HepG2 (cell line): ENCODE data around the gene P2RY12. TPM values are rescaled to one million over a fixed set of nuclear protein-coding genes. Genes with fewer than 3 reads are reported as not detected.

Experiments used
- ATAC-seq: fragments of 200-7000 bp; cut with Tn5 transposase; 3 replicates; pipeline ENCODE4 v1.9.1; 2020; ENCODE audit warnings: mild to moderate bottlenecking, moderate library complexity
- BruUV-seq: library from RNA; stranded (reverse); fragments of 400-500 nt; replicated peaks from 2 replicates; lab custom pipeline; 2021; lab: Mats Ljungman, UMichigan
- CTCF ChIA-PET: fragments of 300-600 bp; formaldehyde crosslinking; extraction: SDS; loops from one replicate; lab custom pipeline; 2021; ENCODE audit warnings: low total read pairs, inconsistent platforms, low intra/inter-chr PET ratio; lab: Yijun Ruan, JAX
- POLR2A ChIA-PET: fragments of 350-600 bp; sonication (Branson Sonifier 250); formaldehyde crosslinking; loops from one replicate; lab custom pipeline; 2020; ENCODE audit warnings: antibody characterized with exemption, inconsistent platforms; lab: Yijun Ruan, JAX
- DNase-seq: peaks from one replicate; pipeline ENCODE4 v3.0.0-alpha.2; 2015; ENCODE audit warnings: low spot score
- FAIRE-seq: peaks from 3 replicates; lab custom pipeline; 2011; peaks lifted over from hg19 to GRCh38; lab: Jason Lieb, UNC
- H2AFZ ChIP-seq: one replicate; pipeline ENCODE4 v1.6.1; 2011; ENCODE audit warnings: low read length, inconsistent platforms
- H3K27ac ChIP-seq: fragments of 300-600 bp; 3 replicates; pipeline ENCODE4 v1.8.0; 2011; ENCODE audit warnings: mixed run types, mild to moderate bottlenecking, mixed read lengths, low read length, inconsistent platforms; ENCODE audit not compliant: insufficient read depth; ENCODE audit errors: extremely low read length
- H3K27me3 ChIP-seq, 2 experiments: fragments of 200-600 bp in 1 of 2; 2 replicates in 1 of 2; 3 replicates in 1 of 2; pipeline versions ENCODE4 v1.6.0 to v1.8.0; 2011; ENCODE audit warnings: low read length in 2 of 2, mild to moderate bottlenecking in 2 of 2, moderate library complexity in 2 of 2, inconsistent platforms in 1 of 2; ENCODE audit not compliant: insufficient read depth in 2 of 2, control insufficient read depth in 1 of 2
- H3K36me3 ChIP-seq, 2 experiments: fragments of 200-600 bp in 1 of 2; replicated peaks in 1 of 2; 2 replicates in 1 of 2; 3 replicates in 1 of 2; pipeline versions ENCODE4 v1.5.1 to v1.8.0; 2011; ENCODE audit warnings: low read length in 2 of 2, inconsistent platforms in 1 of 2; ENCODE audit not compliant: insufficient read depth in 2 of 2, control insufficient read depth in 1 of 2
- H3K4me1 ChIP-seq: 2 replicates; pipeline ENCODE4 v1.5.1; 2012; ENCODE audit warnings: low read length, inconsistent platforms; ENCODE audit not compliant: insufficient read depth
- H3K4me2 ChIP-seq: 2 replicates; pipeline ENCODE4 v1.6.0; 2011; ENCODE audit warnings: low read depth, low read length, inconsistent platforms
- H3K4me3 ChIP-seq, 3 experiments: fragments of 200-600 bp in 1 of 3; sonication (generic), shearing (Covaris generic) in 1 of 3; replicated peaks in 1 of 3; 2 replicates each; pipeline ENCODE4 v1.5.1; 2011 to 2016; ENCODE audit warnings: low read length in 3 of 3, inconsistent platforms in 2 of 3, low read depth in 2 of 3, mild to moderate bottlenecking in 2 of 3, control low read depth in 1 of 3, mixed read lengths in 1 of 3; ENCODE audit not compliant: insufficient read depth in 1 of 3
- H3K79me2 ChIP-seq: one replicate; pipeline ENCODE4 v1.6.1; 2011; ENCODE audit warnings: low read length, inconsistent platforms; ENCODE audit not compliant: insufficient read depth
- H3K9ac ChIP-seq: 2 replicates; pipeline ENCODE4 v1.6.0; 2011; ENCODE audit warnings: mild to moderate bottlenecking, low read depth, low read length, inconsistent platforms; ENCODE audit not compliant: insufficient read depth
- H3K9me3 ChIP-seq: 2 replicates; pipeline ENCODE4 v1.5.1; 2012; ENCODE audit warnings: mild to moderate bottlenecking, low read length
- H4K20me1 ChIP-seq: 2 replicates; pipeline ENCODE4 v1.6.0; 2011; ENCODE audit warnings: inconsistent platforms, mild to moderate bottlenecking, low read length, moderate library complexity; ENCODE audit not compliant: insufficient read depth
- ELK4 ChIP-seq: sonication (generic); formaldehyde crosslinking; IDR thresholded peaks from 2 replicates; pipeline ENCODE4 v1.9.0; 2021; ENCODE audit warnings: missing genetic modification reagents, borderline replicate concordance
- ETV5 ChIP-seq: IDR thresholded peaks from 2 replicates; pipeline ENCODE4 v1.6.1; 2018; ENCODE audit warnings: missing biosample characterization, missing genetic modification reagents, inconsistent platforms, borderline replicate concordance
- HNRNPL ChIP-seq: fragments of 200-400 bp; formaldehyde crosslinking; IDR thresholded peaks from 2 replicates; pipeline ENCODE4 v1.6.1; 2017; ENCODE audit warnings: mild to moderate bottlenecking, low read depth, low read length
- HOXA9 ChIP-seq: sonication (generic); formaldehyde crosslinking; IDR thresholded peaks from 2 replicates; pipeline ENCODE4 v1.8.1; 2022; ENCODE audit warnings: missing genetic modification reagents, mild to moderate bottlenecking, moderate library complexity, borderline replicate concordance
- MTA3 ChIP-seq: sonication (generic); formaldehyde crosslinking; IDR thresholded peaks from 2 replicates; pipeline ENCODE4 v1.4.0; 2020; ENCODE audit warnings: missing genetic modification reagents
- TBP ChIP-seq: sonication (generic); formaldehyde crosslinking; IDR thresholded peaks from 2 replicates; pipeline ENCODE4 v1.5.0; 2020; ENCODE audit warnings: missing genetic modification reagents
- TCF12 ChIP-seq, 2 experiments: fragments of 450-650 bp in 1 of 2; sonication (generic) in 1 of 2; formaldehyde crosslinking in 1 of 2; IDR thresholded peaks; 2 replicates each; pipeline versions ENCODE4 v1.6.1 to v1.8.0; 2017 to 2022; ENCODE audit warnings: antibody characterized with exemption in 1 of 2, mild to moderate bottlenecking in 1 of 2, missing genetic modification reagents in 1 of 2, moderate library complexity in 1 of 2
- ZNF17 ChIP-seq: sonication (generic); formaldehyde crosslinking; IDR thresholded peaks from 2 replicates; pipeline ENCODE4 v1.5.0; 2020; ENCODE audit warnings: mild to moderate bottlenecking, missing genetic modification reagents
- ZNF350 ChIP-seq: sonication (generic); formaldehyde crosslinking; IDR thresholded peaks from 2 replicates; pipeline ENCODE4 v1.4.0; 2020; ENCODE audit warnings: mild to moderate bottlenecking, low read depth, missing genetic modification reagents, borderline replicate concordance
- WGBS: methylation state at CpG from one replicate; pipeline ENCODE4 v1.1.6; 2017; ENCODE audit warnings: low lambda C conversion rate; 5-methylcytosine and 5-hydroxymethylcytosine counted together
- in situ Hi-C: cut with HindIII; loops from 2 replicates; pipeline ENCODE4 v1.10.0; 2017; ENCODE audit warnings: low pct_unique_long_range_greater_than_20kb; ENCODE audit not compliant: extremely low pct_ligation_motif_present
- intact Hi-C: fragments of 100-400 bp; cut with micrococcal nuclease; formaldehyde crosslinking; loops from one replicate; pipeline ENCODE4 v1.10.0; 2022; ENCODE audit not compliant: unreplicated experiment
- polyA plus RNA-seq, 8 experiments: library from polyadenylated mRNA; depleted of rRNA in 3 of 8; stranded (reverse) in 7 of 8; unstranded in 1 of 8; fragments of >200 nt; fragmentation: Illumina TruSeq in 4 of 8; extraction: Trizol in 4 of 8; gene quantifications; 2 replicates each; pipeline versions ENCODE4 v1.2.1 to v1.2.3, GENCODE V29; 2011 to 2016; ENCODE audit warnings: low read depth in 4 of 8, missing spikeins in 1 of 8, mixed read lengths in 1 of 8; ENCODE audit not compliant: insufficient read depth in 1 of 8
- total RNA-seq, 5 experiments: library from RNA; depleted of rRNA; stranded (reverse); fragments of >200 nt; fragmentation: Illumina TruSeq; extraction: Trizol; gene quantifications; 2 replicates each; pipeline ENCODE4 v1.2.3, GENCODE V29; 2016; ENCODE audit warnings: low read depth in 1 of 5
- TF ChIP-seq, protein P1 (sequence below): IDR thresholded peaks from 2 replicates; pipeline ENCODE4 v1.6.1; 2016

P2RY12 gene
- total and polyA plus RNA-seq, 2 of the 13 experiments (the other 11 are each of a cell fraction or from before 2014, with no cell fraction given) = not detected

GRCh38 chr3:151391720-151392119 lies 7.2 kb upstream of the P2RY12 start:
- TF ChIP-seq, protein P1, sequence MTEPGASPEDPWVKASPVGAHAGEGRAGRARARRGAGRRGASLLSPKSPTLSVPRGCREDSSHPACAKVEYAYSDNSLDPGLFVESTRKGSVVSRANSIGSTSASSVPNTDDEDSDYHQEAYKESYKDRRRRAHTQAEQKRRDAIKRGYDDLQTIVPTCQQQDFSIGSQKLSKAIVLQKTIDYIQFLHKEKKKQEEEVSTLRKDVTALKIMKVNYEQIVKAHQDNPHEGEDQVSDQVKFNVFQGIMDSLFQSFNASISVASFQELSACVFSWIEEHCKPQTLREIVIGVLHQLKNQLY (CRISPR knock-in tag) = no peak
- TF ChIP-seq ELK4 (no peak), TBP (CRISPR knock-in tag) (no peak), ZNF17 (CRISPR knock-in tag) (no peak)
- in situ Hi-C loops (no loop called here), intact Hi-C loops (no loop called here)
- no peak overlapping the region for H3K9ac ChIP-seq
- H3K4me1 ChIP-seq = no peaks in the 10 kb centered on the region
- no peak overlapping the region for H3K27ac ChIP-seq
- no peaks in the 10 kb centered on the region for H3K79me2 ChIP-seq
- H3K9me3 ChIP-seq = no peaks in the 10 kb centered on the region
- H3K4me3 ChIP-seq = no peak overlapping the region
- ChIA-PET POLR2A (no interaction called here), CTCF (no interaction called here)
- DNase-seq = no peak
- H2AFZ ChIP-seq = no peak overlapping the region
- no peaks in the 10 kb centered on the region for H3K36me3 ChIP-seq
- no TSS peak for BruUV-seq
- WGBS = 52% methylated on average over 2 of the region's 2 CpGs
- H3K4me2 ChIP-seq = no peak overlapping the region
- ATAC-seq = no peak
- no peaks in the 10 kb centered on the region for H3K27me3 ChIP-seq
- H4K20me1 ChIP-seq = no peaks in the 10 kb centered on the region
- no peak for FAIRE-seq

GRCh38 chr3:151387842-151388241 lies 3.3 kb upstream of the P2RY12 start:
- no peak overlapping the region for H3K4me2 ChIP-seq
- no TSS peak for BruUV-seq
- H3K9ac ChIP-seq = no peak overlapping the region
- FAIRE-seq (no peak), ATAC-seq (no peak), DNase-seq (no peak)
- no peaks in the 10 kb centered on the region for H3K79me2 ChIP-seq
- in situ Hi-C loops = no loop called here
- H2AFZ ChIP-seq = no peak overlapping the region
- intact Hi-C loops = no loop called here
- no peaks in the 10 kb centered on the region for H3K9me3 ChIP-seq
- no peak overlapping the region for H3K4me3 ChIP-seq
- TF ChIP-seq HOXA9 (no peak), HNRNPL (no peak), TCF12 (IDR thresholded peaks at IDR 0.05) (no peak), TCF12 (CRISPR knock-in tag; IDR thresholded peaks at IDR 0.05) (no peak), MTA3 (CRISPR knock-in tag) (no peak), ZNF350 (CRISPR knock-in tag) (no peak), ETV5 (no peak)
- TF ChIP-seq, all 625 proteins: peak for 0
- CTCF ChIA-PET = no interaction called here
- WGBS = 58% methylated on average over 9 of the region's 9 CpGs
- H3K27ac ChIP-seq = no peak overlapping the region
- no peaks in the 10 kb centered on the region for H4K20me1 ChIP-seq
- POLR2A ChIA-PET = no interaction called here
- no peaks in the 10 kb centered on the region for H3K4me1 ChIP-seq
- H3K36me3 ChIP-seq = no peaks in the 10 kb centered on the region
- H3K27me3 ChIP-seq = no peaks in the 10 kb centered on the region
